GM18907 (cell line): Measurements from ENCODE around the gene INF2.
"Not testable (repeated sequence)": the region's sequence is repeated elsewhere in the genome, so short reads cannot be mapped to it uniquely, and the experiment has no call there.

Source experiments
- ATAC-seq: cut with Tn5 transposase; IDR thresholded peaks from one replicate; pipeline ENCODE4 v1.9.1; 2021; ENCODE audit warnings: mild to moderate bottlenecking, moderate library complexity; ENCODE audit not compliant: unreplicated experiment

INF2 gene

DNA sequence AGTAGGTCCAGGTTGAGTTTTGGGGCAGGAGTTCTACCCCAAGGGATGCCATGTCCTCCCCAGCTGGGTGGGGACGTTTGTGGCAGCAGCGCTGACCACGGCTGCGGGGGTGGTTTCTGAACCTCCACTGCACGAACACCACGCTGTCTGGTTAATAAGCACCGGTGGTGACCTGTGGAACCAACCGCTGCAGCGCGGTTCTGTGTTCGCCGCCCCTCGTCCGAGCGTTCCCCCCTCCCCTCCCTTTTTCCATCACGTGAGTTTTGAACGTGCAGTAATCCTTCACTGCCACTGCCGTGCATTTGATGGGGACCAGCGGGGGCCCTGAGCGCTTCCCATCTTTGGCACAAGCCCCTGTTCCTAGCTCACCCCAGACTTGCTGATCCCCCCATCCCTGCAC lies 28.2 kb downstream of the INF2 start:
- no peak for ATAC-seq

DNA sequence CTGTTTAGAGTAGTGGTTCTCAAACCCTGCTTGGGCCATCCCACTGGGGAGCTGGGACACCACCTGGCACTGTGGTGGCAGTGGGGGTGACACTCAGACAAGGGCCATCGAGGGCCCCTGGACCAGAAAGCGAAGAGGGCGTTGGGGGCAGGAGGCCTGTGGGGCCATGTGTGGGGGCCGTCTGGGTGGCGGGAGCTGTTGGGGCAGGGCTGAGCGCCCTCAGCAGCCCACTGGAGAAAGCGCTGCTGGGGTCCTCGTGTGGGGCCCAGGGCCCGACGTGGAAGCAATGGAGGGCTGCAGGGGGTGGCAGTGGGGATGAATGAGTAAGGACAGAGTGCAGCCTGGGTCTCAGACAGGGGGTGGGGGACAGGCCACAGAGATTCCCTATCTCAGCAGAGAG lies 28.7 kb downstream of the INF2 start:
- ATAC-seq = no peak

DNA sequence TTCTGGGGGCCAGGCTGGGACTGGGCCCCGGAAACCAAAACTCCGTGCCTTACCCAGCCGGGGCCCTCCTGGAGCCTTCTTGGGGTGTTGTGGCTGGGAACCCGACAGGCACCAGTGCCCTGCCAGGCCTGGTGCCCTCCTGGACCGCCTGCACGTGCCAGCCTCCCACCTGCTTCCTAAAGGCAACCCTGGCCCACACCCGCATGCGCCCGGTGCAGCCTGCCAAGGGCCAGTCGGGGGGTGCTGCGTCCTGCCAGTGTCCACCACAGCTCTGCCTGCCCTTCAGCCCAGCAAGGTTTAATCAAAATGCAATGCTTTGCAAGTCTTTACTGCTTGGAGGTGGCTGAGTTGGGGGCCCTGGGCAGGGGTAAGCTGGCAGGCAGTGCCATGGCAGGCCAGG lies 29.5 kb downstream of the INF2 start:
- ATAC-seq = no peak

DNA sequence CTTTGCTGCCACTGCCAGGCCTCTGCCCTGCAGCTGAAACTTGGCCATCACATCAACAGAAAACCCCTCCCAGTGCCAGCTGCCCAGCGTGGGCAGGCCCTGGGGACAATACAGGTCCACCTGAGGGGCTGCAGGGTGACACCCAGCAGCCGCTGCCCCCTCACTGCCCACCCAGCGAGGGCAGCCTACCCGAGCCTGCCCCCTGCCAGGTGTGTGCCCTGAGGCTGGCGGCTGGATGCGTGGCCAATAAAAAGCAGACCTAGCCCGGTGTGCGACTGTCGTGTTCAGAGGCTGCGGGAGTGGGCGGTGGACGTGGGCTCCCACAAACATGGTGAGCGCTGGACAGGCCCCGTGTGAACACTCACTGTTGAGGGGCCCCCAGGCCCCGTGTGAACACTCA lies 29.9 kb downstream of the INF2 start:
- no peak for ATAC-seq

DNA sequence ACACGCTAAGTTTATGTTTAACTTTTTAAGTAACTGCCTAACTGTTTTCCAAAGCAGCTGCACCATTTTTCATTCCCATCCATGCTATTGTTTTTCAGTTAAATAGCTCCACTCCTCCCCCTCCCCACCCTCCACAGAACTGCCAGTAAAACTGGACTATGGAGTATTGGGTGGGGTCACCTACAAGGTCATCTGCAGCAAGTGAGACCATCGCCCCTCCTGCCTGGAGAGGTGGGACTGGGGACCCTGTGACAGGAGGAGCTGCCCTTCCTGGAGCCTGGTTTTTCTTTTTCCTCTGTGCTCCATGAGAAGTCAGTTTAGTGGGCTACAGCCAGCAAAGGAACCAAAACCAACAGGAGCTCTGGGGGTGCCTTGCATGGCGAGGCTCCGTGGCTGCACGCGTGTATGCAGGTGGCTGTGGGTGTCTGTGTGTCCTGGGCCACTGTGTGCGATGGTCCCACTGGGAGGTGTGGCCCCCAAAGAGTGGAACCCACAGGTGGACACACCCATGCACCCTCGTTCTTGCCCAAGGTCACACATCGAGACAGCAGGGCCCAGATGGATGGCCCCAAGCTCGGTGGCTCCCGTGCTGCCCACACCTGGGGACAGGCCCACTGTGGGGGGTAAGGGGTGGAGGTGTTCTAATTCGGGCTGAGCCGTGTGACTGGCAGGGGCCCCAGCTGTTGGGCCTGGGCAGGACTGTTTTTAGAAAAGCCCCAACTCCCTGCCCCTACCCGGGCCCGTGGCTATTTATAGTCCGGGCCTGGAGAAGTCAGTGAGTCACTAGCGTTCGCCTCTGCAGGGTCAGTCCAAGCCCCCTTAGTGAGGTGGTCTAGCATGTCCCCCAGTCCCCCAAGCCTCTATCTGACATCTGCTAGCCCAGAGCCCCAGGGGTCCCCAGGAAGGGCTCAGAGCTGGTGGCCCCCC lies 32.4 kb downstream of the INF2 start:
- ATAC-seq = no peak

DNA sequence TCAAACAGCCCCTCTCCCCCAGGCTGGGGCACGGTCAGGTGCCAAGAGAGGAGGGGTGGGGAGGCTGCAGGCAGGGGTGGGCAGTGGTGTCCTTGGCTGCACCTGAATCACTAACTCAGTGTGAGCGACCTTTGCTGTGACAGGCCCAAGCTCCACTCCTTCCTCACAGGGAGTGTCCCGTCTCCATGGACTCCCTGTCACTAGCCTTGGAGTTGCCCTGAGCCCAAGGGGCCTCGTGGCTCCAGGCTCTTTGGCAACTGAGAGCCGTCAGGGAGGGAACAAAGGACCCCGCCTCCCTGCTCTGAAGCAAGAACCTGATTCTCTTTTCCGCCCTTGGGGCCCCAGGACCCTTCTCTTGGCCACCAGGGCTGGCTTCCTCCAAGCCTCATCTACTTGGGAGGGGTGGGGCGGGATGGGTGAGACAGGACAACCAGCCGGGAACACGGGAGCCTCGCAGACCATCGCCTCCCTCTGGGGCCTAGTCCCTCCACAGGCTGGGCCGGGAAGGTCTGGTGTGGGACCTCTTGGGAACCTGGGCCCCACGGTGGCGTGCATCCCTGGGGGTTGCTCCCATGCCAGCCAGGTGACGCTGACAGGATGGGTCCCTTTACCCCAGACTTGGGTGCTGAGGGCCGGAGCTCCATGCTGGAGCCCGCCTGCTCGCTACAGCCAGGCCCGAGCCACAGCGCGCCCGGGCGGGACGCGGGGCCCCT lies 33.7 kb downstream of the INF2 start:
- no peak for ATAC-seq

DNA sequence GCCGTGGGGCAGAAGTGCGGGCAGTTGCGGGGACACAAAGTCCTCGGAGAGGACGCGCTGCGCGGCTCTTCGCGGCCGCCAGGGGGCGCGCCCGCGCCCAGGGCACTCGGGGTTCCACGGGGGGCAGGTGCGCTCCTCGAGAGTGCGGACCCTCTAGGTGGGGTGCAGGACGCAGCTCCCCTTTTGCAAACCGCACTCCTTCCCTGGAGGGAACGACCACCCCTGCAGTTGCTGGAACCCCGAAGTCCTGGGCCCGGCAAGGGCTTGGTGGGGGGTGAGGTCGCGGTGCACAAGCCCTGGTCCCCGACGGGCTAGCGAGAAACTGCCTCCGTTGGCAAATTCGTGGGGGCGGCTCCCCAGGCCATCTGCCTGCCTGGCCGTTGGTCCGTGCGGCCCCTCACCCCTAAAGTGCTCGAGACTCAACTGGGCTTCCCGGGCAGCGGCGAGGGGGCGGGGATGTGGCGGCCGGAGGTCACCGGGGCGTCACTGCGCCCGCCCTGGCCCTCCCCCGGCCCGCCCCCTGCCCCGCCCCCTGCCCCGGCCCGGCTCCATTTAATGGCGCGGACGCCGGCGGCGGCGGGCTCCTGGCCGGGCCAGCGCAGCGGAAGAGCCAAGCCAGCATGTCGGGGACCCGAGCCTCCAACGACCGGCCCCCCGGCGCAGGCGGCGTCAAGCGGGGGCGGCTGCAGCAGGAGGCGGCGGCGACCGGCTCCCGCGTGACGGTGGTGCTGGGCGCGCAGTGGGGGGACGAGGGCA lies 34.4 kb downstream of the INF2 start, which contains the start of gene ADSS1:
Gene ADSS1, plus strand, starts transcription at position 579 of the 756 bp plus-strand sequence. Its CDS starts 42 bp downstream, at position 621.
- ATAC-seq = peak; percentile 59

DNA sequence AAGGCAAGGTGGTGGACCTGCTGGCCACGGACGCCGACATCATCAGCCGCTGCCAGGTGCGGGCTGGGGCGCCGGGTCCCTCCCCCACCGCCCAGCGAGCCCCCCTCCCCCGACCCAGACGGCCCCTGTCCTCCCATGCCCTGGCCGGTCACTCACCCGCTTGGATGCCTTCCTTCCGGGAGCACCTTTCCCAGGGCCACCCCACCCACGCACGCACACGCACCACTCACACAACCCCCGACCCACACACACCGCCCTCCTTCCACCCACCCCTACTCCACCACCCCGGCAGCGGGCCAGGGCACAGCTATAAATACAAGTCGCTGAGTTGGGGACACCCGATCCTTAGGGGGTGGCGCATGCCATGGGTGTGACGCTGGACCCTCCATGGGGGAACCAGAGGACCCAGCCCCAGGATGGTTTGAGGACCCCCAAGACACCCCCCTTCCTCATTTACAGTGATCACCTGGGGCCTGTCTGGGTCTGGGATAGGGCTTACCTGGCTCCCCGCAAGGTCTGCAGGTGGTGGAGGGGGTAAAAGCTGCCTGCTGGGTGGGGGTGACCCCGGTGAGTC lies 35.1 kb downstream of the INF2 start:
- ATAC-seq = no peak

DNA sequence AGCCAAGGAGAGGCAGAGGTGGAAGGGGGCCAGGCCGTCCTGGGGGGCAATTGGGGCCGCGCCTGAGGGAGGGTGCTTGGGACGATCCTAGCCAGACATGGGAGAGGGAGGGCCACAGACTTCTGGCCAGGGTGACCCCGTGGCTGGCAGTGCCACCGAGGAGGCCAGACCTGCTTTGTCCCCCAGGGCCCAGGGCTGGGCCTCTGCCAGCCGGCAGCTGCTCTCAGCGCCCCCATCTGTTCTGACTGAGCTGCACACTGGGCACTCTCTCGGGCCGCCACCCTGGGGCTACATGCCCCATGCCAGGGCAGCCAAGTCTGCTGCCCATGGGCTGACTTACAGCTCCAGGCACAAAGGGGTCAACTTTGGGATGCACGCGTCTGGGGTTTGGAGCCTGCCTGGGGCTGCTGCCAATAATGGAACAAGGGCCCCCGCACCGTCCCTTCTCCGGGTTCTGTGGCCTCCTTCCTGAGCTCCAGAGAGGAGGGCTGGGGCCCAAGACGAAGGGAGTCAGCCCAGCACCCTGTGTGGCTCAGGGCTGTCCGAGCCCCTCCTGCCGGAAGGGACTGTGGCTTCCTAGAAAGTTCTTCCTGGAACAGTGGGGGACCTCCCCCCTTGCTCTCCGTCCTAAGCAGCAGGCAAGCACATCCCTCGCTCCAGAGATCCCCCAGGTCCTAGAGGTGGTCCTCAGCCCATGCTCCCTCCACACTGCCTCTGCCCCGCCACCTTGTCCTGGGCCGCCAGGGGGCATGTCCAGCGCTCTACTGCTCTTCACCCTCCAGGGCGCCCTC lies 35.8 kb downstream of the INF2 start:
- ATAC-seq = no peak

DNA sequence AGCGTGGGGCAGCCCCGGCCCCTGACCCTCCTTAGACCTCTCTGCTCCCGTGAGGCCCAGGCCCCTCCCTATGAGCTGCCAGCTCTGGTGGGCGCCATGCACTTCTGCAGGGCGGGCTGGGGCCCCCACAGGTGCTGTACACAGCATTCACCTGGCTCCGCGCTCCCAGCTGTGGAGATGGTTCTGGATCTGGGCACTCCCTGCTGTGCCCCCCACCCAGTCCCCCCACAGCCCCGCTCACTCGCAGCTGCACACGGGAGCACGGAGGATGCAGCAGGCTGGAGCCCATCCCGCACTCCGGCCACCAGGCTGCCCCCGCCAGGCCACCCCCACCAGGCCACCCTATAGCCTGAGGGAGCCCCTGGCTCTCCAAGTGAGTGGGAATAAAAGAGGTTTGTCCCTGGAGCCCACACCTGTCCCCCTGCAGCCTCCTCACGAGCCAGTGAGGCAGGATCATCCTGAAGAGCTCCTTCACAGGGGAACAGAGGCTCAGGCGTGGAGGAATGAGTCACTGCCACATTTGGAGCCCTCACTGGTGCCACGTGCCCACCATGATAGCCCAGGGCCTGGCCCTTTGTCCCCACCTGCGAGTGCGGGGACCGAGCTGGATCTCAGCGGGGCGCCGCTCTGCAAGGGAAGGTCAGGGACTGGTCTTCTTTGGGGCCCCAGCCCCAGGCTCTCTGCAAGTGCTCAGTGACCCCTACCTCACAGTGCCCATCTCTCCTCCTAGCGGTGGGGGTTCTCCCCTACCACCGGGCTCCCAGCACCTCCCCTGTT lies 36.5 kb downstream of the INF2 start:
- ATAC-seq = no peak

DNA sequence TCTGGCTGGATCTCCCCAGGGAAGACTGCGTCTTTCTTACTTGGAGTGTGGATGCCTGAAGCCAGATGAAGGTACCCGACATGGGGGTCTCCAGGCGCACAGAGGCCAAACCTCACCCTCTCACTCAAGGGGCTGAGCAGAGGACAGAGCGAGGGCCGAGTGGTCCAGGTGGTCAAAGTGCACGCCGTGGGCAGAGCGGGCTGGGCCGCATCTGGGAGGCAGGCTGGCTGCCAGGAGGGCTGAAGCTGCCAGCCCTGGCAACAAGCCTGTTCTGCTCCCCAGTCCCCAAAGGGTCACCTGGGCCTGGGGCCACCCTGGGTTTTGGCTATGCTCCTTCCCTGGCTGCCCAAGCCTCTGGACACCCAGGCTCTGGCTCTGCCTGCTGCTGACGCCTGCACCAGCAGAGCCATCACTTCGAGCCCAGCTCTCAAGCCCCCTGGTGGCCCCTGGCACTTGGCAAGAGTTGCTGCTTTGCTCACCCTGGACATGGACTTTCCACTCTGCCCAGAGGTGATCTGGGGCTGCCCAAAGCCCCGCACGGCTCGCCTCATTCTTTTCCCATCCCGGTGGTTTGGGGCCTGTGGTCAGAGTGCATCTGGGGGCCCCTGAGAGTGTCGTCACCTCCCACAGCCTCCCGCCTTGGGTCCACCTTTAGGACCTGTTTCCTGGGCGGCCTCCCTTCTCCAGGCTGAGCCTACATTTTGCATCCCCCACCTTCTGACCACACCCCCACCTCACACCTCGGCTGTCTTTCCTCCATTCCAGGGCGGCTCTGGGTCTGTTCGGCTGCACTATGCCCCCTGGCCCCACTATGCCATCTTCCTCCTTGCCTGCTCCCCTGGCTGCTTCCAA lies 37.4 kb downstream of the INF2 start:
- ATAC-seq = no peak

DNA sequence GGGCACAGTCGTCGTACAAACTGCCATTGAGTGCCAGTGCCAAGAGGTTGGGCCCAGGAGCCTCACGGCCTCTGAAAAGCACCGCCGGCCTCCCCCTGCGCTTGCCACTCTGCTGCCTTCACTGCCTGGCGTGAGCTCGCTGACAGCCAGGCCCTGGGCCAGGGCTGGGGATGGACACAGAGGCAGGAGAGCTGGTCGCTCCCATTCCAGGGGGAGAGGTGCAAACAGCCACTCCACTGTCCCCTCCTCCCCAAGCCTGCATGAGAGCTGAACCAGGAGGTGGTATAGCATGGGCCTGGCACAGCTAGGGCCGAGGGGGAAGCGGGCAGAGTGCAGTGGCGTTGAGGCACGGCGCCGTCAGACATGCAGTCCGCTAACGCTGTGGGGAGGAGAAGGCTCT lies 39.2 kb downstream of the INF2 start:
- no peak for ATAC-seq

DNA sequence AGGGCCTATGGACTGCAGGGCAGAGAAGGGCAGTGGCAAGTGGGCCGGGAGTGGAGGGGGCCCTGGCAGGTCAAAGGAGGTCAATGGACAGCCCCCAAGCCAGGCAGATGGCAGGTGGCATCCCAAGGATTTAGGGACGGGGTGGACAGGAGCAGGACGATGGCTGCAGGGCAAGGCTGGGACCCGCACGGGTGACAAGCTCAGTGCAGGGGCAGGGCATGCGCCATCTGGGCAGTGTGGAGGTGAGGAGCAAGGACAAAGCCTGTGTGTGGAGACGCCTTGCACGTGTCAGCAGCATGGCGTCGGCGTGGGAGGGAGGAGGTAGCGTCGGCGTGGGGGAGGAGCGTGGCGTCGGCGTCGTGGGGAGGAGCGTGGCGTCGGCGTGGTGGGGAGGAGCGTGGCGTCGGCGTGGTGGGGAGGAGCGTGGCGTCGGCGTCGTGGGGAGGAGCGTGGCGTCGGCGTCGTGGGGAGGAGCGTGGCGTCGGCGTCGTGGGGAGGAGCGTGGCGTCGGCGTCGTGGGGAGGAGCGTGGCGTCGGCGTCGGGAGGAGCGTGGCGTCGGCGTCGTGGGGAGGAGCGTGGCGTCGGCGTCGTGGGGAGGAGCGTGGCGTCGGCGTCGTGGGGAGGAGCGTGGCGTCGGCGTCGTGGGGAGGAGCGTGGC lies 39.9 kb downstream of the INF2 start:
- ATAC-seq = not testable (repeated sequence)

DNA sequence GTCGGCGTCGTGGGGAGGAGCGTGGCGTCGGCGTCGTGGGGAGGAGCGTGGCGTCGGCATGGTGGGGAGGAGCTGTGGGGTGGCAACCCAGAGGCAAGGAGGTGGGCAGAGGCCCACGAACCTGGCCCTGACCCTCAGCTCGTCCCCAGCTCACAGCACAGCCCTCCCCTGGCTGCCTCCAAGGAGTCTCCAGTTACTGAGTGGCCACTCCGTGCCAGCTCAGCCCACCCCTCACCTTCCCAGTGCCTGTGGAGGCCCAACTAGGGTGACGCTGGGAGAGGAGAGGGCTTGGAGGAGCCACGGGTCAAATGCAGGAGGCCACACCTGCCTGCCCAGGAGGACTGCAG lies 40.4 kb downstream of the INF2 start:
- ATAC-seq = no peak

DNA sequence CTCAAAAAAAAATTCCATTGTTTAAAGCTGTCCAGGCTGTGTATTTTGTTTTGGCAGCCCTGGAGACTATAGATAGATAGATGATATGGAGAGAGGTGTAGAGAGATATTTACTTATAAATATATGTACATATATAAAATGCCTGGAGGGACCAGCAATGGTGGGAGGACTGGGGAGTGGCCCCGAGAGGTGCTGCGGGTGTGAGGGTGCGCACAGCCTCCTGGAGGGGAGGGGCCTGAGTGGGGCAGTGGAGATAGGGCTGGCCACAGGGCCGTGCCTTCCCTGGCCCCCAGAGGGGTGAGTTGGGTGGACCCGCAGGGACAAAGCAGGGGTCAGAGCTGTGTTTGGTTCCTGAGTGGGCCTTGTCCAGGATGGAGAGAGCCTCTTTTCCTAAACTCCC lies 41.1 kb downstream of the INF2 start:
- ATAC-seq = no peak

DNA sequence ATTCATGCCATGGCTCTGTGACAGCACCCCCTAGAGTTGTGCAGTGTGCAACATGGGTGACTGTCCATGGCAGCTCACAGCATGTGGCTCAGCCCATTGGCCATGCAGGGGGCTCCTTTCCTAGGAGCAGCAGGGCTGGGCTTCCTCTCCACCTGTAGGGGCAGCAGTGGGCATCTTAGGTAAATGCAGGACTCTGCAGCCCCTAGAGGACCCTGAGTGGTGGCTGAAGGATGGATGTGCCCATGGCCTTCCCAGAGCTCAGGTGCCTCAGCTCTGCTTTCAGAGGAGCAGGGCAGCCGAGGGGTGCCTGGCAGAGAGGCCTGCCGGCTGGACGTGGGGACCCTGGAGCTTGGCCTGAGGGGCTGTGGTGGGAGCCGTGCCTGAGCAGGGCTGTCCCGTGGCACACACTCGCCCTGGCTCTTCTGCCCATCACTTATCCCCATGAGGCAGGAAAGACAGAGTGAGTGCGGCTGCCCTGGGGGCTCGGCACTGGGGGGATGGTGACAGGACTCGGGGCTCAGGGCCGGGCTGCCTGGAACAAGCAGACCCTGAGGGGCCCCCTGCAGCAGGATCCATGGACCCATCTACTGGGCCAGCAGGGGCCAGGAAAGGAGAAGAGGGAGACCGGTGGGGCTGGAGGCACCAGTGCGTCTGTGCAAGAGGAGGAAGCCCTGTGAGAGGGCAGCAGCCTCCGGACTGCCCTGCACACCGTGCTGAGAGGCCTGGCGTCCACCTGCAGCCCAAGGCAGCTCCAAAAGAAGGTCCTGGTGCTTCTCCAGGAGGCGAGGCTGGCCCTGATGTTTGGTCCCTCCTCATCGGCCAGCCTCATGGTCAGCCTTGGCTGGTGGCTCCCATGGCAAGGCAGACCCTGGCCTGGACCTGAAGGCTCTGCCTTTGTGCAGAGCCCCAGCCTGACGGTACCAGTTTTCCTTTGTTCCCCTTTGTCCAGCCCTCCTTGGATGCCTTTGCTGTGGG lies 42.2 kb downstream of the INF2 start:
- no peak for ATAC-seq

DNA sequence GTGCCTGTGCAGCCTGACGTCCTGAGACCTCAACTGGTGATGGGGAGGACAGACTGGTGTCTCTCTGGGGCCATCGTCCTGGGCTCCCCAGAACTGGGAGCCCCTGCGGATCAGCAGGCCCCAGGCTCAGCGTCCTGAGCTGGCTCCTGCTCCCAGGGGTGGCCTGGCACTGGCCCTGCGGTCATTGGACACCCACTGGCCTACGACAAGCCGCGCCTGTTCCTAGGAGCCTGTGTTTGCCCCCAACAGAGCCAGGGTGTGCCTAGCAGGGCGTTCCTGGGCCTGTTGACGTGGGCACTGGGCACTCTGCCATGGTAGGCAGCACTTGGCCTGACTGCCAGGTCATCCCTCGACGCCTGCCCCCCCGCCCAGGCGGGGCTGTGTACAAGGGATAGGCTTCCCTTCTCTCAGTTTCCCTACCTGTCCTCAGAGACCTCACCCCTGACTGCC lies 43.0 kb downstream of the INF2 start:
- no peak for ATAC-seq
